ENCODE measurements around the gene ITGA11.
A peak's percentile ranks its signal among the peaks of the same experiment; 100 is the strongest.

ITGA11 gene

GRCh38 chr15:68304589-68305337, 127.2 kb downstream of the ITGA11 start:
- DNase-seq, result no peak

GRCh38 chr15:68303560-68304436, 128.2 kb downstream of the ITGA11 start:
- no peak for DNase-seq

- no peak for DNase-seq
These were observed 128.8 kb downstream of the ITGA11 start for GRCh38 chr15:68303134-68303533.

- DNase-seq, result no peak
These were observed 129.2 kb downstream of the ITGA11 start for GRCh38 chr15:68302729-68303128.

GRCh38 chr15:68301301-68301700, 130.7 kb downstream of the ITGA11 start:
- DNase-seq, result no peak

- no peak for DNase-seq
These were observed 131.6 kb downstream of the ITGA11 start for GRCh38 chr15:68300115-68300940.

GRCh38 chr15:68299436-68299835, 132.5 kb downstream of the ITGA11 start:
- no peak for DNase-seq

GRCh38 chr15:68298882-68299381, 133.0 kb downstream of the ITGA11 start:
- DNase-seq, result peak; percentile 8

GRCh38 chr15:68298336-68298735, 133.6 kb downstream of the ITGA11 start:
- no peak for DNase-seq

GRCh38 chr15:68295014-68295805, 136.8 kb downstream of the ITGA11 start:
- no peak for DNase-seq

- DNase-seq, result no peak
These were observed 139.0 kb downstream of the ITGA11 start for GRCh38 chr15:68292967-68293366.

- no peak for DNase-seq
These were observed 139.7 kb downstream of the ITGA11 start for GRCh38 chr15:68292157-68292781.

- DNase-seq, result no peak
These were observed 141.2 kb downstream of the ITGA11 start for GRCh38 chr15:68290715-68291114.

GRCh38 chr15:68289621-68290352, 142.2 kb downstream of the ITGA11 start:
- no peak for DNase-seq

GRCh38 chr15:68289057-68289456, 142.9 kb downstream of the ITGA11 start:
- DNase-seq, result no peak

GRCh38 chr15:68286256-68286655, 145.7 kb downstream of the ITGA11 start:
- DNase-seq, result no peak

- no peak for DNase-seq
These were observed 146.5 kb downstream of the ITGA11 start for GRCh38 chr15:68285259-68285980.

GRCh38 chr15:68284616-68285258, 147.2 kb downstream of the ITGA11 start:
- no peak for DNase-seq

GRCh38 chr15:68283401-68283800, 148.6 kb downstream of the ITGA11 start:
- DNase-seq, result no peak

- DNase-seq, result no peak
These were observed 151.0 kb downstream of the ITGA11 start for GRCh38 chr15:68281008-68281407.
